HepG2 (cell line): ENCODE measurements around the gene GRAMD2A. TPM values are rescaled to one million over a fixed set of nuclear protein-coding genes. Genes with fewer than 3 reads are reported as not detected.
A peak's percentile ranks its signal among the peaks of the same experiment; 100 is the strongest.

Experiments used
- AKAP8 ChIP-seq: sonication (generic); formaldehyde crosslinking; IDR thresholded peaks from 2 replicates; pipeline ENCODE4 v1.5.1; 2020; ENCODE audit warnings: mild to moderate bottlenecking, missing genetic modification reagents
- ARHGAP35 ChIP-seq: sonication (generic); formaldehyde crosslinking; IDR thresholded peaks from 2 replicates; pipeline ENCODE4 v1.9.0; 2022; ENCODE audit warnings: mild to moderate bottlenecking, inconsistent platforms, moderate library complexity, missing genetic modification reagents, borderline replicate concordance
- CREM ChIP-seq, 2 experiments: sonication (generic) in 1 of 2; formaldehyde crosslinking in 1 of 2; IDR thresholded peaks; 2 replicates each; pipeline versions ENCODE4 v1.4.0 to v1.6.1; 2016 to 2020; ENCODE audit warnings: antibody characterized with exemption in 1 of 2, mild to moderate bottlenecking in 1 of 2, missing genetic modification reagents in 1 of 2
- HNF4G ChIP-seq, 2 experiments: sonication (generic) in 1 of 2; formaldehyde crosslinking in 1 of 2; IDR thresholded peaks; 2 replicates each; pipeline versions ENCODE4 v1.4.0 to v1.6.1; 2011 to 2020; ENCODE audit warnings: borderline replicate concordance in 2 of 2, low read depth in 2 of 2, mild to moderate bottlenecking in 2 of 2, low read length in 1 of 2, missing genetic modification reagents in 1 of 2, moderate library complexity in 1 of 2
- HOXA7 ChIP-seq: sonication (generic); formaldehyde crosslinking; IDR thresholded peaks from 2 replicates; pipeline ENCODE4 v1.8.1; 2022; ENCODE audit warnings: mild to moderate bottlenecking, missing genetic modification reagents, moderate library complexity
- MIER3 ChIP-seq: IDR thresholded peaks from 2 replicates; pipeline ENCODE4 v1.6.1; 2016; ENCODE audit warnings: missing compliant biosample characterization, borderline replicate concordance
- PHB2 ChIP-seq: fragments of 450-650 bp; IDR thresholded peaks from 2 replicates; pipeline ENCODE4 v1.6.1; 2018; ENCODE audit not compliant: partially characterized antibody
- SMARCE1 ChIP-seq: fragments of 450-650 bp; IDR thresholded peaks from 2 replicates; pipeline ENCODE4 v1.6.1; 2017; ENCODE audit warnings: borderline replicate concordance
- SYNCRIP ChIP-seq: fragments of 200-400 bp; formaldehyde crosslinking; IDR thresholded peaks from 2 replicates; pipeline ENCODE4 v1.6.1; 2018; ENCODE audit warnings: mild to moderate bottlenecking, low read depth, low read length; ENCODE audit not compliant: insufficient read depth
- TCF7 ChIP-seq: sonication (generic); IDR thresholded peaks from 2 replicates; pipeline ENCODE4 v1.6.1; 2016; ENCODE audit warnings: antibody characterized with exemption, low read depth
- TOPORS ChIP-seq: sonication (generic); formaldehyde crosslinking; IDR thresholded peaks from 2 replicates; pipeline ENCODE4 v1.8.0; 2023; ENCODE audit warnings: mild to moderate bottlenecking, missing genetic modification reagents
- ZBTB20 ChIP-seq: sonication (generic); formaldehyde crosslinking; IDR thresholded peaks from 2 replicates; pipeline ENCODE4 v1.8.1; 2023; ENCODE audit warnings: missing genetic modification reagents, low read depth, mild to moderate bottlenecking, borderline replicate concordance
- ZBTB4 ChIP-seq: sonication (generic); formaldehyde crosslinking; IDR thresholded peaks from 2 replicates; pipeline ENCODE4 v1.4.0; 2020; ENCODE audit warnings: missing genetic modification reagents, mild to moderate bottlenecking, borderline replicate concordance
- ZC3H13 ChIP-seq: sonication (generic); formaldehyde crosslinking; IDR thresholded peaks from 2 replicates; pipeline ENCODE4 v1.8.1; 2023; ENCODE audit warnings: mild to moderate bottlenecking, missing genetic modification reagents, moderate library complexity
- ZFP36L2 ChIP-seq: sonication (generic); formaldehyde crosslinking; IDR thresholded peaks from 2 replicates; pipeline ENCODE4 v1.4.0; 2020; ENCODE audit warnings: missing genetic modification reagents
- ZKSCAN1 ChIP-seq: fragments of 150-350 bp; IDR thresholded peaks from 2 replicates; pipeline ENCODE4 v1.6.1; 2014; ENCODE audit warnings: low read length
- ZNF546 ChIP-seq: sonication (generic); formaldehyde crosslinking; conservative IDR thresholded peaks from 2 replicates; pipeline ENCODE4 v1.8.1; 2023; ENCODE audit warnings: mild to moderate bottlenecking, missing genetic modification reagents
- ZNF556 ChIP-seq: sonication (generic); formaldehyde crosslinking; IDR thresholded peaks from 2 replicates; pipeline ENCODE4 v1.4.0; 2020; ENCODE audit warnings: mild to moderate bottlenecking, missing genetic modification reagents, borderline replicate concordance
- ZNF878 ChIP-seq: sonication (generic); formaldehyde crosslinking; IDR thresholded peaks from 2 replicates; pipeline ENCODE4 v1.8.1; 2023; ENCODE audit warnings: mild to moderate bottlenecking, missing genetic modification reagents, moderate library complexity
- ZSCAN31 ChIP-seq: sonication (generic); formaldehyde crosslinking; IDR thresholded peaks from 2 replicates; pipeline ENCODE4 v1.5.0; 2020; ENCODE audit warnings: low read depth, mild to moderate bottlenecking, missing genetic modification reagents
- polyA plus RNA-seq, 8 experiments: library from polyadenylated mRNA; depleted of rRNA in 3 of 8; stranded (reverse) in 7 of 8; unstranded in 1 of 8; fragments of >200 nt; fragmentation: Illumina TruSeq in 4 of 8; extraction: Trizol in 4 of 8; gene quantifications; 2 replicates each; pipeline versions ENCODE4 v1.2.1 to v1.2.3, GENCODE V29; 2011 to 2016; ENCODE audit warnings: low read depth in 4 of 8, missing spikeins in 1 of 8, mixed read lengths in 1 of 8; ENCODE audit not compliant: insufficient read depth in 1 of 8
- total RNA-seq, 5 experiments: library from RNA; depleted of rRNA; stranded (reverse); fragments of >200 nt; fragmentation: Illumina TruSeq; extraction: Trizol; gene quantifications; 2 replicates each; pipeline ENCODE4 v1.2.3, GENCODE V29; 2016; ENCODE audit warnings: low read depth in 1 of 5
- TF ChIP-seq, protein P1 (sequence below): sonication (generic); formaldehyde crosslinking; conservative IDR thresholded peaks from 2 replicates; pipeline ENCODE4 v1.8.0; 2022; ENCODE audit warnings: low read depth, missing genetic modification reagents
- TF ChIP-seq, protein P2 (sequence below), 2 experiments: sonication (generic) in 1 of 2; formaldehyde crosslinking in 1 of 2; IDR thresholded peaks; 2 replicates each; pipeline versions ENCODE4 v1.4.0 to v1.6.1; 2018 to 2020; ENCODE audit warnings: missing genetic modification reagents in 2 of 2, borderline replicate concordance in 1 of 2, low read depth in 1 of 2, mild to moderate bottlenecking in 1 of 2, missing biosample characterization in 1 of 2

Gene GRAMD2A
- total and polyA plus RNA-seq, 2 of the 13 experiments (the other 11 are each of a cell fraction or from before 2014, with no cell fraction given), result 0.04 TPM; not detected in 1

DNA sequence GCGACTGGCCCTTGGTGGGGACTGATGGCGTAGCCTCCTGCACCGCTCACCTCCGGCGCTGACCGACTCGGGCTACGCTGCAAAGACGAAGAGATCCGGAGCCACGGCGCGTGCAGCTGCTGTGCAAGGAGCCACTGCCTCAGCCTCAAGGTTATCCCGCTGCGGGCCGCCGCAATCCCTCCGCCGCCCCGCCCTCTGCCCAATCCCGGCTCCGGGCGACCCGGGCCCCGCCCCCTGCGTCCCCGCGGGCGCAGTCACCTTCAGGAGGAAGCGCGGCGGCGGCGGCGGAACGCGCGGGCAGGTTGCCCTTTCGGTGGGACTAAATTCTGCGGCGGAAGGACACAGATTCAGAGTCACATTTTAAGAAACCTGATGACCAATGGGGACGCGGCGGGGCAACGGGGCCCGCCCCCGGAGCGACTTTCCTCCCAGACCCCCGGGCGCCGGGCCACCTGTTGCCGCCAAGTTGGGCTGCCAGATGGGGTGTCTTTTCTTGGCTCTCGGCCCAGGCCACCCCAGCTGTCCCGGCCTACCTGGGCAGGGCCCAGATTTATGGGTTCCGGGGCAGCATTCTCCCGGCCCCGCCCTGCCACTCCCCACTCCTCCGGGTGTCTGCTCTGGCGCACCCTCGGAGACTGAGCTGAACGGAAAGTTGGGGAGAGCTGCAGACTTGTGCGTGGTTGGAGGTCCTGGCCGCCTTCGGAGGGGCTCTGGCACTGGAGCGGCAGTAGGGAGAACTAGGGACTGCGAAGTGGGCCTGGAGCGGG is 33.7 kb upstream of the GRAMD2A start, which contains the start of gene PKM (continued):
- TF ChIP-seq, protein P1, sequence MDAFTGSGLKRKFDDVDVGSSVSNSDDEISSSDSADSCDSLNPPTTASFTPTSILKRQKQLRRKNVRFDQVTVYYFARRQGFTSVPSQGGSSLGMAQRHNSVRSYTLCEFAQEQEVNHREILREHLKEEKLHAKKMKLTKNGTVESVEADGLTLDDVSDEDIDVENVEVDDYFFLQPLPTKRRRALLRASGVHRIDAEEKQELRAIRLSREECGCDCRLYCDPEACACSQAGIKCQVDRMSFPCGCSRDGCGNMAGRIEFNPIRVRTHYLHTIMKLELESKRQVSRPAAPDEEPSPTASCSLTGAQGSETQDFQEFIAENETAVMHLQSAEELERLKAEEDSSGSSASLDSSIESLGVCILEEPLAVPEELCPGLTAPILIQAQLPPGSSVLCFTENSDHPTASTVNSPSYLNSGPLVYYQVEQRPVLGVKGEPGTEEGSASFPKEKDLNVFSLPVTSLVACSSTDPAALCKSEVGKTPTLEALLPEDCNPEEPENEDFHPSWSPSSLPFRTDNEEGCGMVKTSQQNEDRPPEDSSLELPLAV, result no peak
- no peak for TF ChIP-seq SMARCE1
- TF ChIP-seq ZBTB4 (CRISPR knock-in tag), result no peak
- no peak for TF ChIP-seq PHB2
- TF ChIP-seq, protein P2, sequence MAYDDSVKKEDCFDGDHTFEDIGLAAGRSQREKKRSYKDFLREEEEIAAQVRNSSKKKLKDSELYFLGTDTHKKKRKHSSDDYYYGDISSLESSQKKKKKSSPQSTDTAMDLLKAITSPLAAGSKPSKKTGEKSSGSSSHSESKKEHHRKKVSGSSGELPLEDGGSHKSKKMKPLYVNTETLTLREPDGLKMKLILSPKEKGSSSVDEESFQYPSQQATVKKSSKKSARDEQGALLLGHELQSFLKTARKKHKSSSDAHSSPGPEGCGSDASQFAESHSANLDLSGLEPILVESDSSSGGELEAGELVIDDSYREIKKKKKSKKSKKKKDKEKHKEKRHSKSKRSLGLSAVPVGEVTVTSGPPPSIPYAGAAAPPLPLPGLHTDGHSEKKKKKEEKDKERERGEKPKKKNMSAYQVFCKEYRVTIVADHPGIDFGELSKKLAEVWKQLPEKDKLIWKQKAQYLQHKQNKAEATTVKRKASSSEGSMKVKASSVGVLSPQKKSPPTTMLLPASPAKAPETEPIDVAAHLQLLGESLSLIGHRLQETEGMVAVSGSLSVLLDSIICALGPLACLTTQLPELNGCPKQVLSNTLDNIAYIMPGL (CRISPR knock-in tag; IDR thresholded peaks at IDR 0.05; ENCODE audit: borderline replicate concordance in 1 of 2, low read depth in 1 of 2), result peak; percentile 72 to 91
- 0 out of 2 replicates have a peak, but pooled peaks have one; percentile 18 for TF ChIP-seq HOXA7 (CRISPR knock-in tag)
- peak; percentile 72; the same call in 1 of the 2 replicates for TF ChIP-seq AKAP8 (CRISPR knock-in tag)
- TF ChIP-seq HNF4G (IDR thresholded peaks at IDR 0.05; ENCODE audit: borderline replicate concordance, low read depth, low read length), result no peak
- no peak for TF ChIP-seq HNF4G (CRISPR knock-in tag; IDR thresholded peaks at IDR 0.05; ENCODE audit: borderline replicate concordance, low read depth)
- TF ChIP-seq ZBTB20 (CRISPR knock-in tag), result peak; percentile 70; the same call in 1 of the 2 replicates
- no peak for TF ChIP-seq TCF7
- TF ChIP-seq ZNF878 (CRISPR knock-in tag), result peak; percentile 90; the same call in 1 of the 2 replicates
- peak; percentile 55; the same call in 1 of the 2 replicates for TF ChIP-seq ZNF546 (CRISPR knock-in tag)
- TF ChIP-seq TOPORS, result no peak
- peak; percentile 65; the same call in 1 of the 2 replicates for TF ChIP-seq ZNF556 (CRISPR knock-in tag)
- TF ChIP-seq ZSCAN31 (CRISPR knock-in tag), result peak; percentile 78; the same call in 1 of the 2 replicates
- no peak for TF ChIP-seq MIER3 (CRISPR knock-in tag)
- TF ChIP-seq SYNCRIP, result no peak
- peak; percentile 81; the same call in 1 of the 2 replicates for TF ChIP-seq ZFP36L2 (CRISPR knock-in tag)
- peak; percentile 96 for TF ChIP-seq ZC3H13 (CRISPR knock-in tag)
- no peak for TF ChIP-seq CREM (IDR thresholded peaks at IDR 0.05)
- no peak for TF ChIP-seq CREM (CRISPR knock-in tag; IDR thresholded peaks at IDR 0.05)
- TF ChIP-seq ARHGAP35 (CRISPR knock-in tag), result peak; percentile 47; the same call in 1 of the 2 replicates
- no peak for TF ChIP-seq ZKSCAN1
